K562 (cell line): ENCODE results near the gene RGS19. TPM values are rescaled to one million over a fixed set of nuclear protein-coding genes. Genes with fewer than 3 reads are reported as not detected.
A peak's percentile ranks its signal among the peaks of the same experiment; 100 is the strongest.

Experiments used
- DMBX1 ChIP-seq: fragments of 250-450 bp; sonication (Bioruptor Pico); IDR thresholded peaks from 2 replicates; pipeline ENCODE4 v1.8.0; 2022; ENCODE audit warnings: inconsistent platforms, mild to moderate bottlenecking, moderate library complexity, borderline replicate concordance
- FOXK2 ChIP-seq, 2 experiments: fragments of 450-650 bp; IDR thresholded peaks in 1 of 2; conservative IDR thresholded peaks in 1 of 2; 2 replicates each; pipeline ENCODE4 v1.6.1; 2016; ENCODE audit warnings: low read depth in 2 of 2, mild to moderate bottlenecking in 1 of 2
- HEY1 ChIP-seq: fragments of 250-450 bp; sonication (Bioruptor Pico); IDR thresholded peaks from 2 replicates; pipeline ENCODE4 v1.5.0; 2020; ENCODE audit warnings: mild to moderate bottlenecking, moderate library complexity, borderline replicate concordance
- KLF1 ChIP-seq: fragments of 450-650 bp; IDR thresholded peaks from 2 replicates; pipeline ENCODE4 v1.6.1; 2016; ENCODE audit warnings: missing genetic modification characterization, missing compliant biosample characterization
- KLF10 ChIP-seq: fragments of 250-450 bp; sonication (Bioruptor Pico); IDR thresholded peaks from 2 replicates; pipeline ENCODE4 v1.6.1; 2021; ENCODE audit warnings: matching md5 sums
- MEIS2 ChIP-seq: fragments of 450-650 bp; IDR thresholded peaks from 2 replicates; pipeline ENCODE4 v1.6.1; 2014; ENCODE audit warnings: mild to moderate bottlenecking; ENCODE audit not compliant: partially characterized antibody
- NR2C1 ChIP-seq, 2 experiments: fragments of 450-650 bp; IDR thresholded peaks; 2 replicates each; pipeline ENCODE4 v1.6.1; 2017; ENCODE audit warnings: mild to moderate bottlenecking in 2 of 2, antibody characterized with exemption in 1 of 2, inconsistent platforms in 1 of 2, missing compliant biosample characterization in 1 of 2, missing genetic modification characterization in 1 of 2
- NR4A1 ChIP-seq, 2 experiments: fragments of 250-450 bp in 1 of 2; fragments of 450-650 bp in 1 of 2; sonication (Bioruptor Pico) in 1 of 2; IDR thresholded peaks; 2 replicates each; pipeline versions ENCODE4 v1.4.0 to v1.6.1; 2016 to 2020; ENCODE audit warnings: mild to moderate bottlenecking in 2 of 2, missing compliant biosample characterization in 1 of 2, missing genetic modification characterization in 1 of 2, moderate library complexity in 1 of 2
- NUFIP1 ChIP-seq: fragments of 450-650 bp; IDR thresholded peaks from 2 replicates; pipeline ENCODE4 v1.6.1; 2018; ENCODE audit not compliant: partially characterized antibody
- SMAD3 ChIP-seq: fragments of 450-650 bp; formaldehyde crosslinking; conservative IDR thresholded peaks from 2 replicates; pipeline ENCODE4 v1.4.0; 2020; ENCODE audit warnings: mild to moderate bottlenecking
- SOX6 ChIP-seq: fragments of 450-650 bp; IDR thresholded peaks from 2 replicates; pipeline ENCODE4 v1.6.1; 2014; ENCODE audit warnings: mild to moderate bottlenecking
- SRSF7 ChIP-seq: fragments of 200-400 bp; formaldehyde crosslinking; optimal IDR thresholded peaks from 2 replicates; pipeline ENCODE3; 2017; ENCODE audit warnings: mild to moderate bottlenecking, low read depth, low read length
- YY1 ChIP-seq, 3 experiments: IDR thresholded peaks; 2 replicates each; pipeline ENCODE4 v1.6.1; 2011; ENCODE audit warnings: low read length in 2 of 3, mild to moderate bottlenecking in 2 of 3, moderate library complexity in 2 of 3, borderline replicate concordance in 1 of 3, control low read depth in 1 of 3, low read depth in 1 of 3; ENCODE audit not compliant: insufficient read depth in 3 of 3, insufficient replicate concordance in 2 of 3, control insufficient read depth in 1 of 3, insufficient read length in 1 of 3; ENCODE audit errors: extremely low read depth in 1 of 3
- ZNF584 ChIP-seq: fragments of 200-800 bp; sonication (Bioruptor generic); IDR thresholded peaks from 2 replicates; pipeline ENCODE4 v1.6.1; 2016; ENCODE audit warnings: low read depth, mild to moderate bottlenecking, missing genetic modification characterization, missing compliant biosample characterization
- ZNF830 ChIP-seq: fragments of 250-450 bp; sonication (Bioruptor Pico); IDR thresholded peaks from 2 replicates; pipeline ENCODE4 v1.5.0; 2021; ENCODE audit warnings: mild to moderate bottlenecking
- polyA plus RNA-seq, 8 experiments: library from polyadenylated mRNA; depleted of rRNA in 4 of 8; stranded (reverse) in 5 of 8; unstranded in 3 of 8; fragments of >200 nt; fragmentation: Nextera tagmentation in 2 of 8; fragmentation: Illumina TruSeq in 1 of 8; extraction: Ambion mirVana in 2 of 8; extraction: Trizol in 1 of 8; gene quantifications; 2 replicates each; pipeline versions ENCODE4 v1.2.1 to v1.2.3, GENCODE V29; 2011 to 2014; ENCODE audit warnings: inconsistent platforms in 1 of 8, missing spikeins in 1 of 8
- total RNA-seq, 7 experiments: library from RNA; depleted of rRNA in 6 of 7; stranded (reverse); fragments of >200 nt in 6 of 7; fragmentation: Illumina TruSeq in 2 of 7; extraction: Trizol in 2 of 7; gene quantifications; 2 replicates each; pipeline versions ENCODE4 v1.2.1 to v1.2.3, GENCODE V29; 2011 to 2021; ENCODE audit warnings: low replicate concordance in 1 of 7
- TF ChIP-seq, protein P1 (sequence below): sonication (generic); formaldehyde crosslinking; IDR thresholded peaks from 2 replicates; pipeline ENCODE4 v1.5.0; 2020; ENCODE audit warnings: missing genetic modification reagents
- TF ChIP-seq, protein P2 (sequence below): sonication (generic); formaldehyde crosslinking; IDR thresholded peaks from 2 replicates; pipeline ENCODE4 v1.8.1; 2022; ENCODE audit warnings: missing genetic modification reagents
- TF ChIP-seq, protein P3 (sequence below): fragments of 250-450 bp; sonication (Bioruptor Pico); IDR thresholded peaks from 2 replicates; pipeline ENCODE4 v1.8.0; 2021; ENCODE audit warnings: moderate library complexity, mild to moderate bottlenecking, inconsistent platforms
- TF ChIP-seq, protein P4 (sequence below), 2 experiments: IDR thresholded peaks; 2 replicates each; pipeline ENCODE4 v1.6.1; 2011; ENCODE audit warnings: borderline replicate concordance in 1 of 2, control low read depth in 1 of 2, low read depth in 1 of 2, low read length in 1 of 2, mild to moderate bottlenecking in 1 of 2, mixed read lengths in 1 of 2, moderate library complexity in 1 of 2; ENCODE audit not compliant: insufficient read depth in 1 of 2, insufficient read length in 1 of 2, poor library complexity in 1 of 2, severe bottlenecking in 1 of 2; ENCODE audit errors: extremely low read depth in 1 of 2
- TF ChIP-seq, protein P5 (sequence below): fragments of 250-450 bp; sonication (Bioruptor Pico); IDR thresholded peaks from 2 replicates; pipeline ENCODE4 v1.5.0; 2021; ENCODE audit warnings: mild to moderate bottlenecking, borderline replicate concordance

RGS19 gene
- total and polyA plus RNA-seq, 9 of the 15 experiments (the other 6 are each of a cell fraction or from before 2014, with no cell fraction given): 0.41 to 23.7 (median 14.6) TPM

DNA sequence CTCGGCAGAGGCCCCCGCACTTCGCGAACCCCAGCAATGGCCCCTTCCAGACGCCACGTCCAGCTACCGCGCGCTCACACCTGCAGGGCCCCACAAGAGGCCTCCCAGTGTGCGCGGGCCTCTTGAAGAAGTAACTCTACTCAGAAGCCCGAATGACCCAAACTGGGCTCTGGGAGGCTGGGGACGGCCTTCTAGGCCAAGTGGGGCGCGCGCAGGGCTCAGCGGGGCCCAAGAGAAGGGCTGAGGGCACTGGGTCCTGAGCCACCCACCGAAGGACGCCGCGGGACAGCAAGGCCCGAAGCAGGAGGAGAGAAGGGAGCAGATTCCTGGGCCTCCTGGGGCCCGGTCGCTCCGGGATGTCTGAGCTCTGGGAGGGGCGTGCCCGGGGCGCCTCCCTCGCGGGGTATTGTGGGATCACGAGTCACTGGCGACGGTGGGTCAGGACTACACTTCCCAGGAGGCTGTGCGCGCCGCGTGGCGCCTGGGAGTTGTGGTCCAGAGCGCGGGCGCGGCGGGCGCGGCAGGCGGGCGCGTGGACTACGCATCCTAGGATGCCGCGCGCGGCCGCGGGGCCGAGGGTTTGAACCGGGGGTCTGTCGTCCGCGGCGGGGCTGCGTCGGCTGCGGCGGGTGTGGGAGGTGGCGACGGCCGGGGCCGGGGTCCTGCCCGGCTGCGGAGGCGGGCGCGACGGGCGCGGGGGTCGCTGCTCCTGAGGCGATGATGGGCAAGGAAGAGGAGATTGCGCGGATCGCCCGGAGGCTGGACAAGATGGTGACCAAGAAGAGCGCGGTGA is 16.5 kb downstream of the RGS19 start, which contains the start of gene TCEA2 (continued):
- TF ChIP-seq, protein P1, sequence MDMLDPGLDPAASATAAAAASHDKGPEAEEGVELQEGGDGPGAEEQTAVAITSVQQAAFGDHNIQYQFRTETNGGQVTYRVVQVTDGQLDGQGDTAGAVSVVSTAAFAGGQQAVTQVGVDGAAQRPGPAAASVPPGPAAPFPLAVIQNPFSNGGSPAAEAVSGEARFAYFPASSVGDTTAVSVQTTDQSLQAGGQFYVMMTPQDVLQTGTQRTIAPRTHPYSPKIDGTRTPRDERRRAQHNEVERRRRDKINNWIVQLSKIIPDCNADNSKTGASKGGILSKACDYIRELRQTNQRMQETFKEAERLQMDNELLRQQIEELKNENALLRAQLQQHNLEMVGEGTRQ: peak; percentile 64
- TF ChIP-seq FOXK2 (conservative IDR thresholded peaks at IDR 0.05 in 1 of 2, IDR thresholded peaks at IDR 0.05 in 1 of 2; ENCODE audit: low read depth in 2 of 2) (no peak), NR2C1 (IDR thresholded peaks at IDR 0.05) (no peak), NR2C1 (tag; IDR thresholded peaks at IDR 0.05) (peak; percentile 93), ZNF584 (CRISPR knock-in tag) (peak; percentile 95), NUFIP1 (no peak), KLF1 (peak; percentile 64; the same call in 1 of the 2 replicates), SOX6 (no peak), HEY1 (no peak), DMBX1 (peak; percentile 96), MEIS2 (no peak), KLF10 (CRISPR knock-in tag) (no peak), SRSF7 (no peak), SMAD3 (peak; percentile 87), ZNF830 (CRISPR knock-in tag) (no peak), YY1 (IDR thresholded peaks at IDR 0.05; ENCODE audit: borderline replicate concordance in 1 of 3, control insufficient read depth in 1 of 3, extremely low read depth in 1 of 3, insufficient read depth in 3 of 3, insufficient read length in 1 of 3, insufficient replicate concordance in 2 of 3, low read depth in 1 of 3, low read length in 2 of 3) (peak in 2 of 3 experiments; percentile 24 to 68), NR4A1 (CRISPR knock-in tag; IDR thresholded peaks at IDR 0.05) (peak; percentile 84; the same call in 1 of the 2 replicates), NR4A1 (tag; IDR thresholded peaks at IDR 0.05) (no peak; the same call in 1 of the 2 replicates)
- TF ChIP-seq, protein P2, sequence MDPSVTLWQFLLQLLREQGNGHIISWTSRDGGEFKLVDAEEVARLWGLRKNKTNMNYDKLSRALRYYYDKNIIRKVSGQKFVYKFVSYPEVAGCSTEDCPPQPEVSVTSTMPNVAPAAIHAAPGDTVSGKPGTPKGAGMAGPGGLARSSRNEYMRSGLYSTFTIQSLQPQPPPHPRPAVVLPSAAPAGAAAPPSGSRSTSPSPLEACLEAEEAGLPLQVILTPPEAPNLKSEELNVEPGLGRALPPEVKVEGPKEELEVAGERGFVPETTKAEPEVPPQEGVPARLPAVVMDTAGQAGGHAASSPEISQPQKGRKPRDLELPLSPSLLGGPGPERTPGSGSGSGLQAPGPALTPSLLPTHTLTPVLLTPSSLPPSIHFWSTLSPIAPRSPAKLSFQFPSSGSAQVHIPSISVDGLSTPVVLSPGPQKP (CRISPR knock-in tag): no peak
- TF ChIP-seq, protein P3, sequence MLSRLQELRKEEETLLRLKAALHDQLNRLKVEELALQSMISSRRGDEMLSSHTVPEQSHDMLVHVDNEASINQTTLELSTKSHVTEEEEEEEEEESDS (CRISPR knock-in tag): no peak
- TF ChIP-seq, protein P4, sequence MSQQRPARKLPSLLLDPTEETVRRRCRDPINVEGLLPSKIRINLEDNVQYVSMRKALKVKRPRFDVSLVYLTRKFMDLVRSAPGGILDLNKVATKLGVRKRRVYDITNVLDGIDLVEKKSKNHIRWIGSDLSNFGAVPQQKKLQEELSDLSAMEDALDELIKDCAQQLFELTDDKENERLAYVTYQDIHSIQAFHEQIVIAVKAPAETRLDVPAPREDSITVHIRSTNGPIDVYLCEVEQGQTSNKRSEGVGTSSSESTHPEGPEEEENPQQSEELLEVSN (IDR thresholded peaks at IDR 0.05; ENCODE audit: borderline replicate concordance in 1 of 2, extremely low read depth in 1 of 2, insufficient read depth in 1 of 2, insufficient read length in 1 of 2, low read depth in 1 of 2, low read length in 1 of 2, poor library complexity in 1 of 2, severe bottlenecking in 1 of 2): peak in 1 of 2 experiments; percentile 59
- TF ChIP-seq, protein P5, sequence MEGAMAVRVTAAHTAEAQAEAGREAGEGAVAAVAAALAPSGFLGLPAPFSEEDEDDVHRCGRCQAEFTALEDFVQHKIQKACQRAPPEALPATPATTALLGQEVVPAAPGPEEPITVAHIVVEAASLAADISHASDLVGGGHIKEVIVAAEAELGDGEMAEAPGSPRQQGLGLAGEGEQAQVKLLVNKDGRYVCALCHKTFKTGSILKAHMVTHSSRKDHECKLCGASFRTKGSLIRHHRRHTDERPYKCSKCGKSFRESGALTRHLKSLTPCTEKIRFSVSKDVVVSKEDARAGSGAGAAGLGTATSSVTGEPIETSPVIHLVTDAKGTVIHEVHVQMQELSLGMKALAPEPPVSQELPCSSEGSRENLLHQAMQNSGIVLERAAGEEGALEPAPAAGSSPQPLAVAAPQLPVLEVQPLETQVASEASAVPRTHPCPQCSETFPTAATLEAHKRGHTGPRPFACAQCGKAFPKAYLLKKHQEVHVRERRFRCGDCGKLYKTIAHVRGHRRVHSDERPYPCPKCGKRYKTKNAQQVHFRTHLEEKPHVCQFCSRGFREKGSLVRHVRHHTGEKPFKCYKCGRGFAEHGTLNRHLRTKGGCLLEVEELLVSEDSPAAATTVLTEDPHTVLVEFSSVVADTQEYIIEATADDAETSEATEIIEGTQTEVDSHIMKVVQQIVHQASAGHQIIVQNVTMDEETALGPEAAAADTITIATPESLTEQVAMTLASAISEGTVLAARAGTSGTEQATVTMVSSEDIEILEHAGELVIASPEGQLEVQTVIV (CRISPR knock-in tag): no peak
